Heart right ventricle (tissue), 16 donors: ENCODE measurements around the gene EFCAB6. TPM values are rescaled to one million over a fixed set of nuclear protein-coding genes. Genes with fewer than 3 reads are reported as not detected.

Experiments used
- ATAC-seq, 8 donors: fragments of 200-7000 bp; cut with Tn5 transposase; one replicate each; pipeline ENCODE4 v1.9.1; 2020; ENCODE audit warnings: mild to moderate bottlenecking in 8 of 8, moderate library complexity in 8 of 8, moderate number of reproducible peaks in 1 of 8
- DNase-seq, 2 donors: peaks; one replicate each; pipeline ENCODE4 v3.0.0-alpha.2; 2020
- H3K27ac ChIP-seq, 10 donors: fragments of 200-600 bp; sonication (generic) in 2 of 10; one replicate each; pipeline versions ENCODE4 v1.5.0 to v1.8.0; 2020 to 2022; ENCODE audit warnings: mild to moderate bottlenecking in 3 of 10
- H3K27me3 ChIP-seq, 7 donors: fragments of 200-600 bp; one replicate each; pipeline ENCODE4 v1.8.0; 2021 to 2022; ENCODE audit warnings: mild to moderate bottlenecking in 2 of 7
- H3K36me3 ChIP-seq, 9 donors: fragments of 200-600 bp; sonication (generic) in 1 of 9; one replicate each; pipeline versions ENCODE4 v1.5.0 to v1.8.0; 2020 to 2022; ENCODE audit warnings: mild to moderate bottlenecking in 2 of 9
- H3K4me1 ChIP-seq, 9 donors: fragments of 200-600 bp; sonication (generic) in 1 of 9; one replicate each; pipeline versions ENCODE4 v1.5.0 to v1.8.0; 2020 to 2022; ENCODE audit warnings: mild to moderate bottlenecking in 4 of 9
- H3K4me3 ChIP-seq, 10 donors: fragments of 200-600 bp; sonication (generic) in 2 of 10; one replicate each; pipeline versions ENCODE4 v1.5.0 to v1.8.0; 2020 to 2022; ENCODE audit warnings: mild to moderate bottlenecking in 7 of 10, moderate library complexity in 2 of 10
- H3K9me3 ChIP-seq, 11 donors: fragments of 200-600 bp in 10 of 11; sonication (generic) in 2 of 11; one replicate each; pipeline versions ENCODE4 v1.5.0 to v1.8.0; 2013 to 2022; ENCODE audit warnings: mild to moderate bottlenecking in 2 of 11, control low read depth in 1 of 11, moderate library complexity in 1 of 11
- WGBS, 2 donors: extraction: QIAGEN DNeasy Blood & Tissue Kit; methylation state at CpG; one replicate each; pipeline ENCODE4 v1.1.7; 2013; ENCODE audit warnings: inconsistent platforms in 1 of 2; 5-methylcytosine and 5-hydroxymethylcytosine counted together
- intact Hi-C, 10 donors: fragments of 100-400 bp; cut with DNase I; formaldehyde crosslinking; loops; one replicate each; pipeline versions ENCODE4 v1.11.1 to v1.14.2; 2022
- polyA plus RNA-seq, 2 donors: library from polyadenylated mRNA; stranded (reverse); fragments of 200-250 nt; gene quantifications; one replicate each; pipeline ENCODE4 v1.2.3, GENCODE V29; 2013
- total RNA-seq, 10 donors: library from RNA; stranded (reverse); fragmentation: NEBNext Ultra II Directional in 3 of 10; extraction: Animal tissue kit (Norgen Biotek cat#: 25700) in 3 of 10; gene quantifications; one replicate each; pipeline versions ENCODE4 v1.2.1 to v1.2.4, GENCODE V29; 2021 to 2023
- TF ChIP-seq, protein P1 (sequence below), 9 donors: fragments of 200-600 bp; sonication (generic) in 2 of 9; IDR thresholded peaks; one replicate each; pipeline versions ENCODE4 v1.5.0 to v1.8.0; 2021 to 2022; ENCODE audit warnings: antibody characterized with exemption in 9 of 9, mild to moderate bottlenecking in 5 of 9, moderate library complexity in 1 of 9
- donor health status: Arrhythmogenic right ventricular cardiomyopathy.
- donor health status: ischemic (EF 13 %, LVEDD 7.1; RV severe dilation, severe dysfunction).
- donor health status: healthy with polysubstance abuse.
- donor health status: DM: no; HTN: yes; CAD: no.
- donor health status: DM: no; HTN: no; CAD: no.
- donor health status: ischemic (EF 25% LVEDD 6.9; RV normal size, moderate dysfunction).
- donor health status: ischemic (EF 25% LVEDD 5.7; RV mildly dilated, moderate dysfunction).
- donor health status: healthy.
- donor health status: DM: yes; HTN: yes; CAD: no.
- donor health status: Ischemic cardiomyopathy.
- donor health status: ischemic (EF 35%, LVEDD 5.7; RV mildly dilated, moderate dysfunction).
- donor health status: nonischemic (EF 11% LVEDD 7.7; RV severe dilation, severe dysfunction).
- donor health status: DM: yes; HTN: yes; CAD: no.
- donor health status: PGD.
- donor health status: ischemic (EF 29% LVEDD 5.4; RV normal size, mild dysfunction).
- donor health status: nonischemic (EF 23%, LVEDD 6.1; RV moderate dilation, normal function).

Gene EFCAB6
- total and polyA plus RNA-seq, 12 donors = 0.25 to 4.3 (median 1.8) TPM

DNA sequence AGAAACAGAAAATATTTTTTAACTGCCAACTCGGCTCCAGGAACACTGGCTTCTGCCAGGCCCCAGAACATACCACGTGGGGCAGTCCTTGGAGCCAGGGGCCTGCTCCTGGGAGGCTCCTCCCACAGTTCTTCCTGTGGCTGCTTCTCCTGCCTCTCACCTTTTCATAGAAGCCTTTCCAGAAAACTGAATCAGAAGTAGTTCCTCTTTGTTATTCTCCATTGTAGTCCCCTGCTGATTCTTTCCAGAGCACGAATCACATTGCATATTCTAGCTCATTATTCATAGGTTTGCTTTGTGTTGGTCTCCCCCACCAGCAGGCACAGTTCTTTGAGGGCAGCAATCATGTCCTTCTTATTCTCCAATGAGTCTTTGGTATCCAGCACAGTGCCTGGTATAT is 106.0 kb downstream of the EFCAB6 start:
- Histone ChIP-seq H3K27me3 (no peaks in the 10 kb centered on the region), H3K4me3 (no peak overlapping the region), H3K36me3 (no peaks in the 10 kb centered on the region), H3K9me3 (peaks cover 0 to 30% (median 14%) of the 10 kb centered on the region in 11 donors), H3K27ac (no peak overlapping the region), H3K4me1 (no peaks in the 10 kb centered on the region)
- ATAC-seq (no peak), DNase-seq (no peak)
- TF ChIP-seq, protein P1, sequence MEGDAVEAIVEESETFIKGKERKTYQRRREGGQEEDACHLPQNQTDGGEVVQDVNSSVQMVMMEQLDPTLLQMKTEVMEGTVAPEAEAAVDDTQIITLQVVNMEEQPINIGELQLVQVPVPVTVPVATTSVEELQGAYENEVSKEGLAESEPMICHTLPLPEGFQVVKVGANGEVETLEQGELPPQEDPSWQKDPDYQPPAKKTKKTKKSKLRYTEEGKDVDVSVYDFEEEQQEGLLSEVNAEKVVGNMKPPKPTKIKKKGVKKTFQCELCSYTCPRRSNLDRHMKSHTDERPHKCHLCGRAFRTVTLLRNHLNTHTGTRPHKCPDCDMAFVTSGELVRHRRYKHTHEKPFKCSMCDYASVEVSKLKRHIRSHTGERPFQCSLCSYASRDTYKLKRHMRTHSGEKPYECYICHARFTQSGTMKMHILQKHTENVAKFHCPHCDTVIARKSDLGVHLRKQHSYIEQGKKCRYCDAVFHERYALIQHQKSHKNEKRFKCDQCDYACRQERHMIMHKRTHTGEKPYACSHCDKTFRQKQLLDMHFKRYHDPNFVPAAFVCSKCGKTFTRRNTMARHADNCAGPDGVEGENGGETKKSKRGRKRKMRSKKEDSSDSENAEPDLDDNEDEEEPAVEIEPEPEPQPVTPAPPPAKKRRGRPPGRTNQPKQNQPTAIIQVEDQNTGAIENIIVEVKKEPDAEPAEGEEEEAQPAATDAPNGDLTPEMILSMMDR (IDR thresholded peaks at IDR 0.05) = no peak
- WGBS, 2 donors = 66 to 73% methylated on average over 3 of the region's 3 CpGs
- intact Hi-C loops = no loop called here

DNA sequence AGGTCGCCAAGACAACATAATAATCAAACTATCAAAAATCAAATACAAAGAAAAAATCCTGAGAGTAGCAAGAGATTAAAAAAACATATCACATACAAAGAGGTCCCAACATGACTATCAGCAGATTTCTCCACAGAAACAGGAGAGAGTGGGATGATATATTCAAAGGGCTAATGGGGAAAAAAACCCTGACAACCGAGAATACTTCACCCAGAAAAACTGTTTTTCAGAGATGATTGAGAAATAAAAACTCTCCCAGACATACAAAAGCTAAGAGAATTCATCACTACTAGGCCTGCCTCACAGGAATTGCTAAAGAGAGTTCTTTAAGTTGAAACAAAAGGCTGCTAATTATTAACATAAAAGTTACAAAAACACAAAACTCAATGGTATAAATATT is 108.1 kb downstream of the EFCAB6 start:
- intact Hi-C loops = no loop called here
- Histone ChIP-seq H3K27ac (no peak overlapping the region), H3K36me3 (no peaks in the 10 kb centered on the region), H3K27me3 (no peaks in the 10 kb centered on the region), H3K9me3 (peaks cover 0 to 30% (median 14%) of the 10 kb centered on the region in 11 donors), H3K4me1 (no peaks in the 10 kb centered on the region), H3K4me3 (no peak overlapping the region)
- TF ChIP-seq, protein P1 (IDR thresholded peaks at IDR 0.05) = no peak
- WGBS, 2 donors = 78 to 80% methylated on average over 2 of the region's 2 CpGs
- no peak for DNase-seq
- no peak for ATAC-seq

DNA sequence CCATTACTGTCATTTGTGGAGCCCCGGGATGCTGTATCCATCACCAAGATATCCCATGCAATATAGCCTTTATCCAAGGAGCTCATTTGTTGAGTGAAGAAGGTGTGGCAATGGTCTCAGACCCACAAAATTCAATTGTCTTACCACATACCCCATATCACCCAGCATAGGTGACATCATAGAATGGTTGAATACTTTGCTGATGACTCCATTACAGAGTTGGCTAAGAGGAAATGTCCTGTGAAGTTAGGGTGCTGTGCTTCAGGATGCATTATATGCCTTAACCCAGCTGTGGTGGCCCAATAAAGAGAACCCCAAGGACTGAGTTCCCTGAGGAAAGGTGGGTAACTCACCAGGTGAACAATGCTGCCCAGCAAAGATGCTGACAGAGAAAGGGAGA is 113.7 kb downstream of the EFCAB6 start:
- intact Hi-C loops = no loop called here
- Histone ChIP-seq H3K4me1 (no peaks in the 10 kb centered on the region), H3K27me3 (no peaks in the 10 kb centered on the region), H3K9me3 (peaks cover 0 to 6% (median 3%) of the 10 kb centered on the region in 11 donors), H3K4me3 (no peak overlapping the region), H3K27ac (no peak overlapping the region), H3K36me3 (no peaks in the 10 kb centered on the region)
- 94 to 100% methylated on average over 1 of the region's 1 CpG for WGBS, 2 donors
- TF ChIP-seq, protein P1 (IDR thresholded peaks at IDR 0.05) = no peak
- no peak for DNase-seq
- no peak for ATAC-seq

DNA sequence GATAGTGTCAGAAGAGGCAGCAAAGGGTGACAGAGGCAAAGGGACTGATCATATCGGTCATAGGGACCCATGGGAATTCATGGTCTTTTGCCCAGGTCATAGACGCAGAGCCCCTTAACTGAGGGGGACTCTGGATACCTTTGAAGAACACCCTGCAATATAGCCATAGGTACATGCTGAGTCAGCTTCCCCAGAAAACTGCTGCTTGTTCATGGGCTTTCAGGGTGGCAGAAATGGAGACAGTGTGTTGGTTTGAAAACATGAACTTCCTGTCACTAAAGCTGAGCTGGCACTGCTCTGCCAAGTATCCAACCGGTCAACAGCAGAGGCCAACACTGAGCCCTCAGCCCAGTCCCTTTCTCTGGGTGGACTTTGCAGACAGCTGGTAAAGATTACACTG is 114.2 kb downstream of the EFCAB6 start:
- ATAC-seq = no peak
- no peak for DNase-seq
- H3K4me1 ChIP-seq = no peaks in the 10 kb centered on the region
- WGBS, 2 donors = 68 to 83% methylated on average over 3 of the region's 3 CpGs
- peaks cover 0 to 6% (median 0%) of the 10 kb centered on the region in 11 donors for H3K9me3 ChIP-seq
- H3K36me3 ChIP-seq = no peaks in the 10 kb centered on the region
- TF ChIP-seq, protein P1 (IDR thresholded peaks at IDR 0.05) = no peak
- intact Hi-C loops = no loop called here
- no peaks in the 10 kb centered on the region for H3K27me3 ChIP-seq
- no peak overlapping the region for H3K27ac ChIP-seq
- H3K4me3 ChIP-seq = no peak overlapping the region
